Neural cell (in vitro differentiated cells): Measurements from ENCODE around the gene XIAP.

ENCODE experiments used
- CTCF ChIP-seq: fragments of 450-650 bp; IDR thresholded peaks from 2 replicates; pipeline ENCODE4 v1.5.1; 2014; ENCODE audit warnings: antibody characterized with exemption, mild to moderate bottlenecking, moderate library complexity; ENCODE audit not compliant: poor library complexity, severe bottlenecking
- EP300 ChIP-seq: fragments of 450-650 bp; conservative IDR thresholded peaks from 2 replicates; pipeline ENCODE4 v1.6.1; 2014; ENCODE audit warnings: antibody characterized with exemption, mild to moderate bottlenecking, moderate library complexity; ENCODE audit not compliant: poor library complexity, severe bottlenecking
- RAD21 ChIP-seq: fragments of 450-650 bp; conservative IDR thresholded peaks from 2 replicates; pipeline ENCODE4 v1.6.1; 2014; ENCODE audit warnings: antibody characterized with exemption, mild to moderate bottlenecking, moderate library complexity

DNA sequence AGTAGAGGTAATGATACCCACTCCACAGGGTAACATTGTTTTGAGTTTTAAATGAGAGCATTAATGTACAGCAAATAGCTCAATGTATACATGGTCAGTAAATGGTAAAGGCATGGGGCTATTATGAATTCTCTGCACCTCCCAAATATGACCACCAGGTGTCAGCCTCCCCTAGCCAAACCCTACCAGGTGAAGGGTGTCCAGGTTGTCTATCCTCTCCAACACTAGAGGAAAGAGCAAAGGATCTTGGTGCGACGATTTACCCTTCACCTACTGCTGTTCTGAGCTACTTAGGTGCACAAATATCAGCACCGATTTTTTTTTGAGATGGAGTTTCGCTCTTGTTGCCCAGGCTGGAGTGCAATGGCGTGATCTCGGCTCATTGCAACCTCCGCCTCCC, 26.5 kb upstream of the XIAP start:
- TF ChIP-seq CTCF, result peak; percentile 57
- TF ChIP-seq RAD21, result peak; percentile 55
- TF ChIP-seq EP300, result no peak
